Hematopoietic multipotent progenitor cell treated with erythropoietin and hydrocortisone succinate and interleukin-3 and kit ligand, for 6 days (in vitro differentiated cells): ENCODE results near the gene ZC3H15.

ENCODE experiments used
- DNase-seq: peaks from one replicate; pipeline ENCODE4 v3.0.0-alpha.2; 2015

ZC3H15 gene

DNA sequence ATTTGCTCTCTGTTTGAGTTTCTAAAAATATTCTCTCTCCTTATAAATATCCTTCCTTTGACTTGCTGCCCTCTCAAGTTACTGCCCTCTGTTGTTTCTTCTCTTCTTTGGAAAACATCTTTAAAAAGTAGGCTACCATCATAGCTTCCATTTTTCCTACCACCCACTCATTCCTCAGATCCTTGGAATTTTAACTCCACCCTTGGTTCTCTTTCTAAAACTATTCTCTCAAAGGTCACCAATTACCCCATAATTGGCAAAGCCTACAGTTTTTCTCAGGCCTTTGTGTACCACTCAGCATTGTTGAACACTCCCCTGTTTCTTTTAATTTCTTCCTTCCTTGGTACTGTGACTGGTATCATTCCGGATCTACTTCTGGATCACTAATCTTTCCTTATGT lies 60.8 kb downstream of the ZC3H15 start:
- no peak for DNase-seq

DNA sequence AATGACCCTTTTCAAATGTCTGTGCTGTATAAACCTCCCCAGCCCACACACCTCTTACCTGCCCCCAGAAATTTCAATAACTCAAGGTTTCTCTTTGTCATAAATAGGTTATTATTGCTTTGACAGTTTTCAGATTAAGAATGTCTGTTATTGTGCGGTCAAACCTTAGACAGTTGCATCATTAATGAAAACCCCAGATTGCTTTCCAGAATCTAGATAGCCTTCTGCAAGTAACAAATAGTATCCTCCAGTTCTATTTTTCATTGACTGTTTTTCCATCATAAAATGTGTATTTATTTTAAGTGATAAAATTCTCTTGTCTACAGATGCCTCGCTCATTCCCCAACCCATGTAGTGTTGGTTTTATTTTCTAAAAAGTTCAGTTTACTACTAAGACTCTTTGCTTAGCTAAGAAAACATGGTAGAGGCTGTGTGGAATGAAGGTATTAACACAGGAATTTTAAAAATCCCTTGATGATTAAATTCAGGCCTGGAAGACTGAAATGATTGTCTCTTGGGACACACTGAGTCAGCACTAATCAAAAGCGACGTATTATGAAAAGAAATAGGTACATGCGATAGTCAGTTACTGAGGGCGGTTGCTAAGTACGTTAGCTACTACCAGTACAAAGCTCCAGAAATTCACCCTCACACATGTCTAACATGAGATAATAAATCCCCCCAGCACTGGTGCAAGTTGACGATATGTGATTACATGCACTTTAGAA lies 65.4 kb downstream of the ZC3H15 start:
- DNase-seq: no peak

DNA sequence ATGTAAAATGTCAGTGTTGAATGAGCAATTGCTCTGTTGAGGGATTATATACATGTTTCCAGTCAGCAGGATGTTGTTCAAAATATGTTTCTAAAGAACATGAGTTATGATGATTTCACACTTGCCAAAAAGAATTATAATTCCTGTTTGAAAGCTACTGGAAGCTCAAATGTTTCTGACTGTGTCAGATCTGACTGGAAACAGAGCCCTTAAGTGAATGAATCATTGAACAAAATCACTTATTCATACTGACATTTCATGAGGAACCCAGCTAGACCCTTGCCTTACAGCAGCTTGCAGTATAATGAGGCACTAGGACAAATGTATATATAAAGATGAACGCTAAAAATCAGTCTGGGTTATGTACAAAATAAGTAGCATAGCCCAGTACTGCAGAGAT lies 68.4 kb downstream of the ZC3H15 start:
- no peak for DNase-seq

DNA sequence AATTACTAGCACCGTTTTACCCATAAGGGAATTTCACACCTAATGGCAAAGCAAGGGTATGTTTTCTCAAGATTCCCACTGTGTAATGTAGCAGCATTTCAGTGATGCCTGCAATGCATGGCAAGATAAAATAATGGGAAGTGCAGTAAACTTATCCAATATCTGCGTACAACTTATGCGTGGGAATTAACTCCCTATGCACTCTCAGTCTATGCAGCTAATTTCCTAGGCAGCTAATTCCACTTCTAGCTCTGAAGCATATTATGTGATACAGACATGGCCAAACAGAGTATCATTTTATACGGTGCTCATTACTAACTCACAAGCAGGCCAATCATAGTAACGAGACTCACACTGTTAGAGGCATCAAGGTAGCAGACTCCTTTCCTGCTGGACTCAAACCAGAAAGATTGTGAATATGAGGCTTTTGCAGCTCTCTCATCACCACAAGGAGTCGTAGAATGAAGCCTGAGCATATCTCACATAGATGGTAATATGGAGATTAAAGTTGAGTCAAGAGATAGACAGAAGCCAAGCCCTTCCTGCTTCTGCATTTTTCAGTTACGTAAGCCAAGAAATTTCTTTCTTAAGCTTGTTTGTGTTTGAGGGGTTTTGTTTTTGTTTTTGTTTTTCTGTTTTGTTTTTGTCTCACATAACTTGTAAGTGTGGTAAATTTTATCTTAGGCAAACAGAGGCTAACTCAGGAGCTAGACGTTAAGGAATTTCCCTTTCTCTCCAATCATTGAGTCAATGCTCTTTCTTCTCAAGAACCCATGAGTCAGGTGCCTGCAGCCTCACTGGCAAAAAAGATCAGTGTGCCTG lies 69.0 kb downstream of the ZC3H15 start:
- DNase-seq: peak; percentile 29

DNA sequence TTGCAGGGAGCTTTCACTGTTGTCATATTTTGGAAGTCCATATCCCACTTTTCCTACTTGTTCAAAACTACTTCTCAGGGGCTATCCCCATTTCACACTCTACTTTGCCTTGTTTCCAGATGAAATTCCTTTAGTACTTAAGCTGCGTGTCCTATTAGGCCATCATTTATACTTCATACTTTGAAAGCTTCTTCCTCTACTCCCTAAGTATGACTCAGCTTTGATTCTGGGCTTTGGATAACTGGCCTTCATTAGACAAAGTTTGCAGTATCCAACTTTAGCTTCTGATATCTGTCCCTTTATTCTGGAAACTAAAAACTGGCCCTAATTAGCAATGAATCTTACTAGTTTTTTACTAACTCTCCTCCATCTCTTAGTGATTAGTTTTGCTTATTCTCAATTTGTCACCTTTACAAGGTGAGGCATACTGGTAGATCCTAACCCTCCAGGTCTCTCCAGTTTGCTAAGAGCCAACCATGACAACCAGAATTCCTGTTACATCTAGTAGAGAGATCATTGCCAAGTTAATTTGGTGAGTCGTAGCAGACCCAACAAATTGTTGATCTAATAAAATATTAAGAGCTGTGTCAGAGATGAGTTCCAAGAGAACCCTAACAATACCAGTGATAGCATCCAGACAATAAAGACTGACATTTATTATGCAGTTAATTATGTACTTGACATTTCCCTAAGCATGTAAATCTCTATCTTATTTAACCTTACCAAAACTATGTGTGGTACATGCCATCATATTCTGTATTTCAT lies 72.6 kb downstream of the ZC3H15 start:
- DNase-seq: no peak
